Measurements from ENCODE around the gene PIGC.

- TF ChIP-seq CTCF (IDR thresholded peaks at IDR 0.05) (no peak), POLR2A (IDR thresholded peaks at IDR 0.05) (no peak)
These were observed 46.6 kb downstream of the PIGC start for GRCh38 chr1:172397221-172397620.
